ENCODE data around the gene ABHD6.

DNA sequence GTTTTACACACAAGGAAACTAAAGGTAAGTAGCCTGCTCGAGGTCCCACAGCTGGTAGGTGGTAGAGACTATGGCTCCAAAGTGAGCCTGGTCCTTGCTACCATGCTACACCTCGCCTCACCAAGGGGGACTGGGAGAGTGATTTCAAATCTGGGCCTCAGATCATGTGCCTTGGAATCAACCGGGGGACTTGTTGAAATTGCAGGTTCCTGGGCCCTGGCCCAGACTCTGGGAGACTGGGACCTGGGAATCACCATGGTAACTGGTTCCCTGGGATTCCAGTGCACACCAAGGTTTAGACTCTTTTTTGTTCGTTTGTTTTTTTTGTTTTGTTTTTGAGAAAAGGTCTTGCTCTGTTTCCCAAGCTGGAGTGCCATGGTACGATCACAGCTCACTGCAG lies 47.9 kb upstream of the ABHD6 start:
- TF ChIP-seq FOXM1 (IDR thresholded peaks at IDR 0.05; ENCODE audit: borderline replicate concordance) (no peak), ELF4 (IDR thresholded peaks at IDR 0.05) (no peak), BHLHE40 (IDR thresholded peaks at IDR 0.05; ENCODE audit: borderline replicate concordance) (no peak)
- TF ChIP-seq, protein P1, sequence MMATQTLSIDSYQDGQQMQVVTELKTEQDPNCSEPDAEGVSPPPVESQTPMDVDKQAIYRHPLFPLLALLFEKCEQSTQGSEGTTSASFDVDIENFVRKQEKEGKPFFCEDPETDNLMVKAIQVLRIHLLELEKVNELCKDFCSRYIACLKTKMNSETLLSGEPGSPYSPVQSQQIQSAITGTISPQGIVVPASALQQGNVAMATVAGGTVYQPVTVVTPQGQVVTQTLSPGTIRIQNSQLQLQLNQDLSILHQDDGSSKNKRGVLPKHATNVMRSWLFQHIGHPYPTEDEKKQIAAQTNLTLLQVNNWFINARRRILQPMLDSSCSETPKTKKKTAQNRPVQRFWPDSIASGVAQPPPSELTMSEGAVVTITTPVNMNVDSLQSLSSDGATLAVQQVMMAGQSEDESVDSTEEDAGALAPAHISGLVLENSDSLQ (IDR thresholded peaks at IDR 0.05), result no peak
